Measurements from ENCODE around the gene RITA1. TPM values are rescaled to one million over a fixed set of nuclear protein-coding genes. Genes with fewer than 3 reads are reported as not detected.
A peak's percentile ranks its signal among the peaks of the same experiment; 100 is the strongest.

Gene RITA1
- total and polyA plus RNA-seq, 12 donors = 17.5 to 84.1 (median 36.7) TPM

GRCh38 chr12:113152196-113152834, 33.2 kb upstream of the RITA1 start:
- Histone ChIP-seq H3K4me1 (replicated peaks in 1 of 2) (peaks cover 6 to 13% of the 10 kb centered on the region in 2 donors), H3K4me3 (peak overlapping the region in 1 of 4 donors; percentile 54), H3K27ac (no peak overlapping the region), H3K36me3 (replicated peaks in 1 of 2) (no peaks in the 10 kb centered on the region), H3K27me3 (no peaks in the 10 kb centered on the region), H3K9me3 (replicated peaks in 1 of 3) (no peaks in the 10 kb centered on the region)
- intact Hi-C loops (cut with DNase I) = loop anchor here in 1 of 2 donors (5.0 kb wide), 1 partner anchor 100 kb away; no protein-coding TSS in a partner anchor
- no peak for DNase-seq
- TF ChIP-seq CTCF (IDR thresholded peaks at IDR 0.05) (no peak), POLR2A (IDR thresholded peaks at IDR 0.05) (no peak)
- WGBS, 4 donors = 32 to 44% (median 37%) methylated on average over 5 to 9 of the region's 9 CpGs

- DNase-seq = peak; percentile 72 to 83 (median 79)
- TF ChIP-seq POLR2A (IDR thresholded peaks at IDR 0.05) (no peak), CTCF (IDR thresholded peaks at IDR 0.05) (peak; percentile 29 to 58 (median 48))
- Histone ChIP-seq H3K4me3 (peak overlapping the region in 2 of 4 donors; percentile 34 to 54), H3K27ac (no peak overlapping the region), H3K27me3 (no peaks in the 10 kb centered on the region), H3K4me1 (replicated peaks in 1 of 2) (peaks cover 6 to 13% of the 10 kb centered on the region in 2 donors), H3K9me3 (replicated peaks in 1 of 3) (no peaks in the 10 kb centered on the region), H3K36me3 (replicated peaks in 1 of 2) (peaks cover 0 to 7% of the 10 kb centered on the region in 2 donors)
- WGBS, 4 donors = 8 to 20% (median 13%) methylated on average over 28 to 70 of the region's 70 CpGs
- intact Hi-C loops (cut with DNase I) = loop anchor here in 1 of 2 donors (5.0 kb wide), 1 partner anchor 101 kb away; no protein-coding TSS in a partner anchor
These were observed 32.4 kb upstream of the RITA1 start for GRCh38 chr12:113152835-113153814.

- H3K4me1 ChIP-seq (replicated peaks in 1 of 2) = peaks cover 6 to 13% of the 10 kb centered on the region in 2 donors
- H3K36me3 ChIP-seq (replicated peaks in 1 of 2) = peaks cover 0 to 20% of the 10 kb centered on the region in 2 donors
- no peaks in the 10 kb centered on the region for H3K9me3 ChIP-seq (replicated peaks in 1 of 3)
- no peak overlapping the region for H3K27ac ChIP-seq
- 7 to 16% (median 10%) methylated on average over 30 to 51 of the region's 51 CpGs for WGBS, 4 donors
- TF ChIP-seq CTCF (IDR thresholded peaks at IDR 0.05) (no peak), POLR2A (IDR thresholded peaks at IDR 0.05) (no peak)
- no peaks in the 10 kb centered on the region for H3K27me3 ChIP-seq
- intact Hi-C loops (cut with DNase I) = loop anchor here in 1 of 2 donors (5.0 kb wide), 1 partner anchor 102 kb away; no protein-coding TSS in a partner anchor
- peak in 1 of 7 donors; percentile 23 for DNase-seq
- H3K4me3 ChIP-seq = peak overlapping the region in 1 of 4 donors; percentile 4
These were observed 31.1 kb upstream of the RITA1 start for GRCh38 chr12:113154351-113154973.

Data from adrenal gland (tissue), 12 donors.